Body of pancreas (tissue), 4 donors: ENCODE results near the gene RRM2.

Experiments
- POLR2A ChIP-seq, 3 donors: fragments of 450-650 bp; IDR thresholded peaks; one replicate each; pipeline ENCODE4 v1.6.1; 2016; ENCODE audit warnings: antibody characterized with exemption in 3 of 3, mild to moderate bottlenecking in 2 of 3
- TF ChIP-seq, protein P1 (sequence below), 7 experiments: fragments of 450-650 bp in 4 of 7; fragments of 200-600 bp in 3 of 7; sonication (generic) in 3 of 7; IDR thresholded peaks; one replicate each; pipeline ENCODE4 v1.5.1; 2016 to 2019; ENCODE audit warnings: antibody characterized with exemption in 7 of 7

DNA sequence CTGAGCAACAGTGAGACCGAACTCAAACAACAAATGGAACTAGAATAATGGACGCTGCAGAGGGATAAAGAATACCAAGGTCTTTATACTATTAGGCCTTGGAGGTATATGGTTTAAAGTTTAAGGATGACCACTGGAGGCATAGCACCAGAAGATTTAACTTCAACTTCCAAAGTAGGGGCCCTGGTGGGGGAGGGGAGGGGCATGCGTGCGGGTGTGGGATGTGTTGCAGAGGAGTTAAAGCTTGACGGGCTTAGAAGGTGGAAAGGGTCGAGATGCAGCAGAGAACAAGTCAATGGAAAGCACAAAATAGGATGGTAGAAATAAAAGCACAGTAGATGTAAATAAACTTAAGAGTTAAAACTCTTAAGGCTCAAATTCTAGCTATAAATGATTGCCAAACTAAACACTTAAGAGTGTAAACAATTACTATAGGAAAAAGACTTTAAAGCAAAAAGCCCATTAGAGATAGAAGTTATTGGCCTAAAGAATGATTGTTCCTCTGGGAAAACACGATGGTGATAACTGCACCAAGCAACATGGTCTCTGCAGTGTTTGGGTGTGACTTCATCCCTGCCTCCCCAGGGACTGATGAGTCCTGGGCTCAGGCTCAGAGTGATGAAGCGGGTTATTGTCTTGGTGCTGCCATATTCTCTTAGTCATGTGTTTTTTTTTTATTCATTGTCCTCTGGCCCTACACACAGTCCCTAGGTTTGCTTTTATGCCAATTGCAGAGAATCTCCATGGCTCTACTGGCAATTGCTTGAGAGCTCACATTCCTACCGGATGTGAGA lies 13.0 kb downstream of the RRM2 start:
- TF ChIP-seq, protein P1, sequence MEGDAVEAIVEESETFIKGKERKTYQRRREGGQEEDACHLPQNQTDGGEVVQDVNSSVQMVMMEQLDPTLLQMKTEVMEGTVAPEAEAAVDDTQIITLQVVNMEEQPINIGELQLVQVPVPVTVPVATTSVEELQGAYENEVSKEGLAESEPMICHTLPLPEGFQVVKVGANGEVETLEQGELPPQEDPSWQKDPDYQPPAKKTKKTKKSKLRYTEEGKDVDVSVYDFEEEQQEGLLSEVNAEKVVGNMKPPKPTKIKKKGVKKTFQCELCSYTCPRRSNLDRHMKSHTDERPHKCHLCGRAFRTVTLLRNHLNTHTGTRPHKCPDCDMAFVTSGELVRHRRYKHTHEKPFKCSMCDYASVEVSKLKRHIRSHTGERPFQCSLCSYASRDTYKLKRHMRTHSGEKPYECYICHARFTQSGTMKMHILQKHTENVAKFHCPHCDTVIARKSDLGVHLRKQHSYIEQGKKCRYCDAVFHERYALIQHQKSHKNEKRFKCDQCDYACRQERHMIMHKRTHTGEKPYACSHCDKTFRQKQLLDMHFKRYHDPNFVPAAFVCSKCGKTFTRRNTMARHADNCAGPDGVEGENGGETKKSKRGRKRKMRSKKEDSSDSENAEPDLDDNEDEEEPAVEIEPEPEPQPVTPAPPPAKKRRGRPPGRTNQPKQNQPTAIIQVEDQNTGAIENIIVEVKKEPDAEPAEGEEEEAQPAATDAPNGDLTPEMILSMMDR (IDR thresholded peaks at IDR 0.05), result no peak
- no peak for TF ChIP-seq POLR2A (IDR thresholded peaks at IDR 0.05)
